ENCODE measurements around the gene PJVK.

PJVK gene

DNA sequence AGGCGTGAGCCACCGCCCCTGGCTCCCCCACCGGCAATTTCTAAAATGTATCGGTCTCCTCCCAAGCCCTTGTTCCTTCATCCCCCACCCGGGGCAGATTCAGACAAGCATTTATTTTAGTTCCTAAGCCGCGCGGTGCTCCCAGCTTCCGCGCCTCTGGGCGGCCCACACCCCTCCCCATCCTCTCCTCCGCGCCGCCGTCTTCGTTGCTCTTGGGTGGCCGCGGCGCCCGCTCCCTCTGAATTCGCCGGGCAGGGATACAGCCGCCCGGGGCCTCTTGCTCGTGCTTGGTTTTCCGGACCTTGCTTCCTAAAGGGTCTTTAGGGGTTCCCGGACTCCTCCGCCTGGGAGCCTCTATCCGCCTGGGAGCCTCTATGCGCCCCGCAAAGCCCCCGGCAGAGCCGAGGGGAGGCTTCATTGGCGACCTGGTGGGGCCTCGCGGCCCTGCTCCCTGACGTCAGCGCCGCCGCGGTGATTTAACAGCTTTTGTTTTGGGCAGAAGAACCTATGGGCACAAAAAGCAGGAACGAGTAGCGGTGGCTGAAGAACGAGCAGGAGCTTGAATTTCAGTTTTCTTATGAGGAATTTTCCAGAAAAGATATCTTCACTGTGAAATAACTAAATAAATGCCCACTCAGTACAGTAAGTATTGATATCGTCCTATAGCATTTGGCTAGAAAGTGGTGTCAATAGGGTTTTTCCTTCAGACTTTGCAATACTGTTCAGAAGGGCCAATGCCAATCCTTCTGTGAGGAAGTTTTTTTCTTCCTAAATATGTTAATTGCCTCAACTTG lies 37.5 kb upstream of the PJVK start:
- no peak overlapping the region for H3K4me3 ChIP-seq (ENCODE audit: low read depth, low read length)
- DNase-seq (ENCODE audit: low read depth), result no peak
- TF ChIP-seq, protein P1, sequence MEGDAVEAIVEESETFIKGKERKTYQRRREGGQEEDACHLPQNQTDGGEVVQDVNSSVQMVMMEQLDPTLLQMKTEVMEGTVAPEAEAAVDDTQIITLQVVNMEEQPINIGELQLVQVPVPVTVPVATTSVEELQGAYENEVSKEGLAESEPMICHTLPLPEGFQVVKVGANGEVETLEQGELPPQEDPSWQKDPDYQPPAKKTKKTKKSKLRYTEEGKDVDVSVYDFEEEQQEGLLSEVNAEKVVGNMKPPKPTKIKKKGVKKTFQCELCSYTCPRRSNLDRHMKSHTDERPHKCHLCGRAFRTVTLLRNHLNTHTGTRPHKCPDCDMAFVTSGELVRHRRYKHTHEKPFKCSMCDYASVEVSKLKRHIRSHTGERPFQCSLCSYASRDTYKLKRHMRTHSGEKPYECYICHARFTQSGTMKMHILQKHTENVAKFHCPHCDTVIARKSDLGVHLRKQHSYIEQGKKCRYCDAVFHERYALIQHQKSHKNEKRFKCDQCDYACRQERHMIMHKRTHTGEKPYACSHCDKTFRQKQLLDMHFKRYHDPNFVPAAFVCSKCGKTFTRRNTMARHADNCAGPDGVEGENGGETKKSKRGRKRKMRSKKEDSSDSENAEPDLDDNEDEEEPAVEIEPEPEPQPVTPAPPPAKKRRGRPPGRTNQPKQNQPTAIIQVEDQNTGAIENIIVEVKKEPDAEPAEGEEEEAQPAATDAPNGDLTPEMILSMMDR (IDR thresholded peaks at IDR 0.05; ENCODE audit: control insufficient read depth, extremely low read depth, insufficient read depth), result no peak

DNA sequence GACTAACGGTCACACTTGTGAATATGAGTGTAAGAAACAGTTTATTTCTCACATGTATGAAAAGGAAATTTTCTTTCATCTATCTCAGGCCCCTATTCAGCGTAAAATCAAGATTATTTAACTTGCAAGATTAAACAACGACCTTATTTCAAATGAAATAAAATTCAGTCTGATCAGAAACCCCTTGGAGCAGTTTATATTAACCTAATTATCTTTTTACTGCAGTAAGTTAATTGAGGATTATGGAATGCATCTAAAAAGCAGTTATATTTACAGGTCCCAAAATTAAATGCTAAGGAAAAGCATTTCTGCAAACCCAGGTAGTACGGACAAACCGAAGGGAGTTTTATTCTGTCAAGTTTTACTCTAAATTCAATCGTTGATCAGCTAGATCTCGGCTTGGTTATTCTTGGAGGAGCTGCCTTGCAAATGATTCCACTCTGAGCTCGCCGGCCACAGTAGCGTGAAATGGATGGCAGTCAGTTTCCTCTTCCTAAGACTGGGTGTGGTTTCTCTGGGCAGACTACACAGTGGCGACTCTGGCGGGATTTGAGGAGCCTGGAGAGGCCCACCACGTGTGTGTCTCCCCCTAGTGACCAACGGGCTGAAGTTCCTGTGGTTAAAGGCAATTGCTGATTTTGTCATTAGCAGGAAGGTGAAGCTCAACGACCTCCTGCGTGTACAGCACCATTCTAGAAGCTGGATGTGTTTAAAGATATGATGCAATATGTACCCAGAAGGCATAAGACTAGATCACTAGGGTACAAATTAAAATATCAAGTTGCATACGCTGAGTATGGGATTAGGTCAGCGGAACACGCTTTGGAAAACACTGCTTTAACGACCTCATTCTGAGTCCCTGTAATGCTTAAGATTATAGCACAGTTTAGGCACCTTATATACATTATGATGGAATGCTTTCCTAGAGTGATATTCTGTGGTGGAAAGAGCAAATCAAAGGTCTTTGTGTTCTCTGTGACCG lies 36.6 kb upstream of the PJVK start:
- peak; percentile 28 for DNase-seq (ENCODE audit: low read depth)
- H3K4me3 ChIP-seq (ENCODE audit: low read depth, low read length), result no peak overlapping the region
- TF ChIP-seq, protein P1 (IDR thresholded peaks at IDR 0.05; ENCODE audit: control insufficient read depth, extremely low read depth, insufficient read depth), result peak; percentile 69

DNA sequence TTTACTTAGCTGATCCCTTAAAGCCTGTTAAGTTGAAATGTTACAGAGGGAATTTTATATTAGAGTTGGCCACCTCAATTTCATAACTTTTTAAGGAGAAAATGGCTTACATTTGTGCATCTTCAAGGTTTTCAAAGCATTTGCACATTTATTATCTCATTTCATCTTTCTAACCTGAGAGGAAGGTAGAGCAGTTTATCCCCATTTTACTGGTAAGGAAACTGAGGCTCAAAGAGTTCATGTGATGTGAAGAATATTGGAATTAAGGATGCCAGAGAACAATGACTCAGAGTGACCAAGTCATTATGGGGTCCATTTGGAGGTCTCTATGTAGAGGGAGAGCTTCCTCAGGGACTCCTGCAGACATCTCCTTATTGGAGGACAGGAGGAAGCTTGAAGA lies 35.2 kb upstream of the PJVK start:
- TF ChIP-seq, protein P1 (IDR thresholded peaks at IDR 0.05; ENCODE audit: control insufficient read depth, extremely low read depth, insufficient read depth), result no peak
- no peak for DNase-seq (ENCODE audit: low read depth)
- no peak overlapping the region for H3K4me3 ChIP-seq (ENCODE audit: low read depth, low read length)

DNA sequence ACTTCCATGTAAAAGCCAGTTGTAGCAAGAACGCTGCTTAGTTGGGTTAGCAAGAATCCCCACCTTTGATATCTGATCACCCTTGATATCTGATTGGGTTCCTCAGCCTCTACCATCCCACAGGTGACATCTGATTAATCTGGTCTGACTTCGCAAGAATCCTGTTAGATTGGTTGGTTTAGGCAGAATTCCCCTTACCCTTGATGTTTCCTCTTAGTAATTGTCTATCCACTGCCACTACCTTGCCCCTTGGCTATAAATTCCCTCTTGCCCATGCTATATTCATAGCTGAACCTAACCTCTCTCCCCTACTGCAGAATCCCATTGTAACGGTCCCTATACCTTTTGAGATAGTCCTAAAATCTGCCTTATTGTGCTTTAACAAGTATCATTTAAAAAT lies 33.3 kb upstream of the PJVK start:
- TF ChIP-seq, protein P1 (IDR thresholded peaks at IDR 0.05; ENCODE audit: control insufficient read depth, extremely low read depth, insufficient read depth), result no peak
- DNase-seq (ENCODE audit: low read depth), result no peak
- H3K4me3 ChIP-seq (ENCODE audit: low read depth, low read length), result no peak overlapping the region

DNA sequence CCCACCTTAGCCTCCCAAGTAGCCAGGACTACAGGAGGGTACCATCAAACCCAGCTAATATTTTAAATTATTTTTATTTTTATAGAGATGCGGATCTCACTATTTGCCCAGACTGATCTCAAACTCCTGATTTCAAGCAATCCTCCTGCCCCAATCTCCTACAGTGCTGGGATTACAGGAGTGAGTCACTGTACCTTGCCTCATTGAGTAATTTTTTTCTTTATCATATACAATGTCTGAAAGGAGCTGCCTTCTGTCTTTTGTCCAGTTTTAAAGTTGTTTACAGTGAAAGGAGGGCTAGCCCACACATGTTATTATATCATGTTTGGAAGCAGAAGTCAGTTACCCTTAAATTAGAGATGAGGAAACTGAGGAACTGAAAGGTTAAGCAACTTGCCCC lies 32.8 kb upstream of the PJVK start:
- DNase-seq (ENCODE audit: low read depth), result no peak
- TF ChIP-seq, protein P1 (IDR thresholded peaks at IDR 0.05; ENCODE audit: control insufficient read depth, extremely low read depth, insufficient read depth), result no peak
- H3K4me3 ChIP-seq (ENCODE audit: low read depth, low read length), result no peak overlapping the region

DNA sequence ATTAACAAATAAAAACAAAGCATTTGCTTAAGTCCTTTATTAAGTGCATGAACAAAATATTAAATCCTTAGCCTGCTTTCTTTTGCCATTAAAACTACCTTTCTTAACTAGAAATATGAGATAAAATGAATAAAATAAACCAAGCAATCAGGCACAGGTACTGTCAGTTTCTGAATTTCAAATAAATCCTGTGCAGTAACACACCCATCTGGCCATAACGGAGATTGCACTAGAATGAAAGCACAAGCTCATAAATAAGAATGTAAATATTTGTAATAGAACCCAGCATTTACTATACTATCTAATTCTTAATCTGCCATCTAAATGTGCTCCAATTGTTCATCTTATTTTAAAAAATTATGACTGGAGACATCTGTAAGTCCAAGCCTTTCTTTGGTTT lies 32.1 kb upstream of the PJVK start:
- TF ChIP-seq, protein P1 (IDR thresholded peaks at IDR 0.05; ENCODE audit: control insufficient read depth, extremely low read depth, insufficient read depth), result peak; percentile 56
- H3K4me3 ChIP-seq (ENCODE audit: low read depth, low read length), result no peak overlapping the region
- peak; percentile 52 for DNase-seq (ENCODE audit: low read depth)
